ENCODE results near the gene TBC1D9B.

The TBC1D9B gene

GRCh38 chr5:179822059-179822432 is 85.7 kb downstream of the TBC1D9B start:
- Histone ChIP-seq H3K4me1 (ENCODE audit: control insufficient read depth, insufficient read depth, low read length) (peaks cover 67% of the 10 kb centered on the region), H3K36me3 (ENCODE audit: control insufficient read depth, insufficient read depth, low read length, severe bottlenecking) (peaks cover 52% of the 10 kb centered on the region), H3K4me3 (ENCODE audit: low read length) (peak overlapping the region; percentile 87), H3K9me3 (ENCODE audit: control insufficient read depth, low read length) (no peaks in the 10 kb centered on the region), H3K9ac (ENCODE audit: low read length) (peak overlapping the region; percentile 99), H3K27me3 (replicated peaks; ENCODE audit: control insufficient read depth, insufficient read depth, low read length) (no peaks in the 10 kb centered on the region)
- no peak for DNase-seq (ENCODE audit: low read depth)

GRCh38 chr5:179821298-179822058 is 86.2 kb downstream of the TBC1D9B start:
- Histone ChIP-seq H3K27me3 (replicated peaks; ENCODE audit: control insufficient read depth, insufficient read depth, low read length) (no peaks in the 10 kb centered on the region), H3K36me3 (ENCODE audit: control insufficient read depth, insufficient read depth, low read length, severe bottlenecking) (peaks cover 46% of the 10 kb centered on the region), H3K4me3 (ENCODE audit: low read length) (peak overlapping the region; percentile 87), H3K9me3 (ENCODE audit: control insufficient read depth, low read length) (no peaks in the 10 kb centered on the region), H3K9ac (ENCODE audit: low read length) (peak overlapping the region; percentile 99), H3K4me1 (ENCODE audit: control insufficient read depth, insufficient read depth, low read length) (peaks cover 61% of the 10 kb centered on the region)
- peak; percentile 94 for DNase-seq (ENCODE audit: low read depth)

GRCh38 chr5:179820483-179821297 is 87.0 kb downstream of the TBC1D9B start, which contains the start of gene SQSTM1:
SQSTM1 (plus strand) TSS chr5:179820905; CDS start chr5:179820937, 32 bp downstream.
- Histone ChIP-seq H3K9me3 (ENCODE audit: control insufficient read depth, low read length) (no peaks in the 10 kb centered on the region), H3K4me3 (ENCODE audit: low read length) (peak within 1 kb of the TSS; percentile 87), H3K36me3 (ENCODE audit: control insufficient read depth, insufficient read depth, low read length, severe bottlenecking) (peaks cover 39% of the 10 kb centered on the region), H3K9ac (ENCODE audit: low read length) (peak within 1 kb of the TSS; percentile 99), H3K27me3 (replicated peaks; ENCODE audit: control insufficient read depth, insufficient read depth, low read length) (no peaks in the 10 kb centered on the region), H3K4me1 (ENCODE audit: control insufficient read depth, insufficient read depth, low read length) (peaks cover 59% of the 10 kb centered on the region)
- peak; percentile 93 for DNase-seq (ENCODE audit: low read depth)

- DNase-seq (ENCODE audit: low read depth), result no peak
- Histone ChIP-seq H3K4me3 (ENCODE audit: low read length) (peak overlapping the region; percentile 87), H3K36me3 (ENCODE audit: control insufficient read depth, insufficient read depth, low read length, severe bottlenecking) (peaks cover 33% of the 10 kb centered on the region), H3K4me1 (ENCODE audit: control insufficient read depth, insufficient read depth, low read length) (peaks cover 55% of the 10 kb centered on the region), H3K27me3 (replicated peaks; ENCODE audit: control insufficient read depth, insufficient read depth, low read length) (no peaks in the 10 kb centered on the region), H3K9ac (ENCODE audit: low read length) (peak overlapping the region; percentile 99), H3K9me3 (ENCODE audit: control insufficient read depth, low read length) (no peaks in the 10 kb centered on the region)
Measured at GRCh38 chr5:179820127-179820482, 87.6 kb downstream of the TBC1D9B start.

GRCh38 chr5:179819296-179820126 is 88.2 kb downstream of the TBC1D9B start:
- peaks cover 27% of the 10 kb centered on the region for H3K36me3 ChIP-seq (ENCODE audit: control insufficient read depth, insufficient read depth, low read length, severe bottlenecking)
- peak overlapping the region; percentile 99 for H3K9ac ChIP-seq (ENCODE audit: low read length)
- H3K4me3 ChIP-seq (ENCODE audit: low read length), result peak overlapping the region; percentile 87
- no peaks in the 10 kb centered on the region for H3K9me3 ChIP-seq (ENCODE audit: control insufficient read depth, low read length)
- peaks cover 50% of the 10 kb centered on the region for H3K4me1 ChIP-seq (ENCODE audit: control insufficient read depth, insufficient read depth, low read length)
- DNase-seq (ENCODE audit: low read depth), result peak; percentile 74
- H3K27me3 ChIP-seq (replicated peaks; ENCODE audit: control insufficient read depth, insufficient read depth, low read length), result no peaks in the 10 kb centered on the region

GRCh38 chr5:179818746-179819295 is 88.9 kb downstream of the TBC1D9B start:
- H3K27me3 ChIP-seq (replicated peaks; ENCODE audit: control insufficient read depth, insufficient read depth, low read length), result no peaks in the 10 kb centered on the region
- peaks cover 20% of the 10 kb centered on the region for H3K36me3 ChIP-seq (ENCODE audit: control insufficient read depth, insufficient read depth, low read length, severe bottlenecking)
- H3K9ac ChIP-seq (ENCODE audit: low read length), result peak overlapping the region; percentile 99
- DNase-seq (ENCODE audit: low read depth), result peak; percentile 97
- H3K4me1 ChIP-seq (ENCODE audit: control insufficient read depth, insufficient read depth, low read length), result peaks cover 43% of the 10 kb centered on the region
- peak overlapping the region; percentile 87 for H3K4me3 ChIP-seq (ENCODE audit: low read length)
- no peaks in the 10 kb centered on the region for H3K9me3 ChIP-seq (ENCODE audit: control insufficient read depth, low read length)

GRCh38 chr5:179817890-179818745 is 89.6 kb downstream of the TBC1D9B start:
- Histone ChIP-seq H3K9ac (ENCODE audit: low read length) (peak overlapping the region; percentile 99), H3K4me1 (ENCODE audit: control insufficient read depth, insufficient read depth, low read length) (peaks cover 37% of the 10 kb centered on the region), H3K9me3 (ENCODE audit: control insufficient read depth, low read length) (no peaks in the 10 kb centered on the region), H3K27me3 (replicated peaks; ENCODE audit: control insufficient read depth, insufficient read depth, low read length) (no peaks in the 10 kb centered on the region), H3K36me3 (ENCODE audit: control insufficient read depth, insufficient read depth, low read length, severe bottlenecking) (peaks cover 13% of the 10 kb centered on the region), H3K4me3 (ENCODE audit: low read length) (peak overlapping the region; percentile 87)
- peak; percentile 30 for DNase-seq (ENCODE audit: low read depth)

GRCh38 chr5:179817470-179817840 is 90.2 kb downstream of the TBC1D9B start:
- Histone ChIP-seq H3K4me1 (ENCODE audit: control insufficient read depth, insufficient read depth, low read length) (peaks cover 30% of the 10 kb centered on the region), H3K9ac (ENCODE audit: low read length) (peak overlapping the region; percentile 56), H3K27me3 (replicated peaks; ENCODE audit: control insufficient read depth, insufficient read depth, low read length) (no peaks in the 10 kb centered on the region), H3K4me3 (ENCODE audit: low read length) (peak overlapping the region; percentile 56), H3K9me3 (ENCODE audit: control insufficient read depth, low read length) (no peaks in the 10 kb centered on the region), H3K36me3 (ENCODE audit: control insufficient read depth, insufficient read depth, low read length, severe bottlenecking) (peaks cover 6% of the 10 kb centered on the region)
- DNase-seq (ENCODE audit: low read depth), result no peak

- peak overlapping the region; percentile 56 for H3K9ac ChIP-seq (ENCODE audit: low read length)
- DNase-seq (ENCODE audit: low read depth), result no peak
- no peaks in the 10 kb centered on the region for H3K27me3 ChIP-seq (replicated peaks; ENCODE audit: control insufficient read depth, insufficient read depth, low read length)
- H3K36me3 ChIP-seq (ENCODE audit: control insufficient read depth, insufficient read depth, low read length, severe bottlenecking), result peaks cover under 1% of the 10 kb centered on the region
- H3K4me3 ChIP-seq (ENCODE audit: low read length), result peak overlapping the region; percentile 56
- peaks cover 26% of the 10 kb centered on the region for H3K4me1 ChIP-seq (ENCODE audit: control insufficient read depth, insufficient read depth, low read length)
- H3K9me3 ChIP-seq (ENCODE audit: control insufficient read depth, low read length), result no peaks in the 10 kb centered on the region
Measured at GRCh38 chr5:179816796-179817469, 90.8 kb downstream of the TBC1D9B start.

GRCh38 chr5:179816401-179816795 is 91.3 kb downstream of the TBC1D9B start:
- H3K9me3 ChIP-seq (ENCODE audit: control insufficient read depth, low read length), result no peaks in the 10 kb centered on the region
- H3K9ac ChIP-seq (ENCODE audit: low read length), result peak overlapping the region; percentile 56
- no peak for DNase-seq (ENCODE audit: low read depth)
- H3K36me3 ChIP-seq (ENCODE audit: control insufficient read depth, insufficient read depth, low read length, severe bottlenecking), result no peaks in the 10 kb centered on the region
- H3K27me3 ChIP-seq (replicated peaks; ENCODE audit: control insufficient read depth, insufficient read depth, low read length), result no peaks in the 10 kb centered on the region
- peaks cover 26% of the 10 kb centered on the region for H3K4me1 ChIP-seq (ENCODE audit: control insufficient read depth, insufficient read depth, low read length)
- peak overlapping the region; percentile 56 for H3K4me3 ChIP-seq (ENCODE audit: low read length)
